GM19468 (cell line): Measurements from ENCODE around the gene TNFRSF19.

ENCODE experiments used
- ATAC-seq: cut with Tn5 transposase; IDR thresholded peaks from one replicate; pipeline ENCODE4 v1.9.1; 2021; ENCODE audit warnings: mild to moderate bottlenecking, moderate library complexity, moderate number of reproducible peaks; ENCODE audit not compliant: unreplicated experiment; ENCODE audit errors: extremely low read depth

TNFRSF19 gene

GRCh38 chr13:23621316-23621645 is 51.1 kb downstream of the TNFRSF19 start:
- no peak for ATAC-seq

- ATAC-seq, result no peak
Measured at GRCh38 chr13:23622985-23623384, 52.8 kb downstream of the TNFRSF19 start.

- ATAC-seq, result no peak
Measured at GRCh38 chr13:23623394-23623793, 53.2 kb downstream of the TNFRSF19 start.

GRCh38 chr13:23626700-23627099 is 56.5 kb downstream of the TNFRSF19 start:
- no peak for ATAC-seq

- no peak for ATAC-seq
Measured at GRCh38 chr13:23627410-23627809, 57.2 kb downstream of the TNFRSF19 start.

- ATAC-seq, result no peak
Measured at GRCh38 chr13:23628250-23628649, 58.0 kb downstream of the TNFRSF19 start.

GRCh38 chr13:23628765-23629565 is 58.8 kb downstream of the TNFRSF19 start:
- no peak for ATAC-seq

- ATAC-seq, result no peak
Measured at GRCh38 chr13:23629566-23630272, 59.5 kb downstream of the TNFRSF19 start.

GRCh38 chr13:23630349-23631093 is 60.3 kb downstream of the TNFRSF19 start:
- ATAC-seq, result no peak

GRCh38 chr13:23631311-23632047 is 61.3 kb downstream of the TNFRSF19 start:
- no peak for ATAC-seq

GRCh38 chr13:23632048-23632582 is 61.9 kb downstream of the TNFRSF19 start:
- no peak for ATAC-seq

- ATAC-seq, result no peak
Measured at GRCh38 chr13:23632741-23633140, 62.5 kb downstream of the TNFRSF19 start.

- no peak for ATAC-seq
Measured at GRCh38 chr13:23634897-23635296, 64.7 kb downstream of the TNFRSF19 start.

GRCh38 chr13:23636360-23636759 is 66.1 kb downstream of the TNFRSF19 start:
- ATAC-seq, result no peak

- ATAC-seq, result no peak
Measured at GRCh38 chr13:23637829-23638228, 67.6 kb downstream of the TNFRSF19 start.

GRCh38 chr13:23639674-23640073 is 69.5 kb downstream of the TNFRSF19 start:
- ATAC-seq, result no peak

- no peak for ATAC-seq
Measured at GRCh38 chr13:23642110-23642509, 71.9 kb downstream of the TNFRSF19 start.

GRCh38 chr13:23643338-23644125 is 73.3 kb downstream of the TNFRSF19 start:
- no peak for ATAC-seq

- no peak for ATAC-seq
Measured at GRCh38 chr13:23644126-23644419, 73.9 kb downstream of the TNFRSF19 start.
